ENCODE measurements around the gene ZFY.
"Not testable (repeated sequence)": the region's sequence is repeated elsewhere in the genome, so short reads cannot be mapped to it uniquely, and the experiment has no call there.

Gene ZFY

GRCh38 chrY:2972708-2973107, 37.5 kb downstream of the ZFY start:
- no peak overlapping the region for H3K27ac ChIP-seq (ENCODE audit: low read depth, low read length)
- H2AFZ ChIP-seq (ENCODE audit: low read length, unreplicated experiment), result no peak overlapping the region
- 0 out of 2 replicates have a peak, but pooled peaks cover 3% of the 10 kb centered on the region for H3K36me3 ChIP-seq (ENCODE audit: insufficient read depth, low read length)
- no peak overlapping the region for H3K4me3 ChIP-seq (ENCODE audit: low read depth, low read length)
- H3K79me2 ChIP-seq (ENCODE audit: control insufficient read depth, insufficient read depth, low read length, unreplicated experiment), result peaks cover 18% of the 10 kb centered on the region
- H3K27me3 ChIP-seq (ENCODE audit: insufficient read depth, low read length), result no peaks in the 10 kb centered on the region
- no peaks in the 10 kb centered on the region for H3K4me1 ChIP-seq (ENCODE audit: control insufficient read depth, insufficient read depth, low read length, unreplicated experiment)

- peaks cover 18% of the 10 kb centered on the region for H3K79me2 ChIP-seq (ENCODE audit: control insufficient read depth, insufficient read depth, low read length, unreplicated experiment)
Observed at GRCh38 chrY:2973110-2973751, 38.0 kb downstream of the ZFY start.

GRCh38 chrY:2979283-2979682, 44.1 kb downstream of the ZFY start:
- 0 out of 2 replicates have a peak, but pooled peaks cover 3% of the 10 kb centered on the region for H3K36me3 ChIP-seq (ENCODE audit: insufficient read depth, low read length)

More at GRCh38 chrY:2973110-2973751, 38.0 kb downstream of the ZFY start:
- H2AFZ ChIP-seq (ENCODE audit: low read length, unreplicated experiment), result no peak overlapping the region
- no peak overlapping the region for H3K4me3 ChIP-seq (ENCODE audit: low read depth, low read length)
- H3K27ac ChIP-seq (ENCODE audit: low read depth, low read length), result no peak overlapping the region
- 0 out of 2 replicates have a peak, but pooled peaks cover 3% of the 10 kb centered on the region for H3K36me3 ChIP-seq (ENCODE audit: insufficient read depth, low read length)
- no peaks in the 10 kb centered on the region for H3K27me3 ChIP-seq (ENCODE audit: insufficient read depth, low read length)
- no peaks in the 10 kb centered on the region for H3K4me1 ChIP-seq (ENCODE audit: control insufficient read depth, insufficient read depth, low read length, unreplicated experiment)

DNA sequence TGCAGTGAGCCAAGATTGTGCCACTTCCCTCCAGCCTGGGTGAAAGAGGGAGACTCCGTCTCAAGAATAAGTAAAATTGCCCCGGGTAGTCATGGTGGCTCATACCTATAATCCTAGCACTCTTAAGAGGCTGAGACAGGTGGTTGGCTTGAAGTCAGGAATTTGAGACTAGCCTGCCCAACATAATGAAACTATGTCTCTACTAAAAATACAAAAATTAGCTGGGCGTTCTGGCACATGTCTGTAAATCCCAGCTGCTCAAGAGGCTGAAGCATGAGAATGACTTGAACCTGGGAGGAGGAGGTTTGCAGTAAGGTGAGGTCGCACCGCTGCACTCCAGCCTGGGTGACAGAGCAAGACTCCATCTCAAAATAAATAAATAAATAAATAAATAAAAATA, 49.3 kb downstream of the ZFY start:
- H3K4me1 ChIP-seq (ENCODE audit: control insufficient read depth, insufficient read depth, low read length, unreplicated experiment), result no peaks in the 10 kb centered on the region
- no peaks in the 10 kb centered on the region for H3K36me3 ChIP-seq (ENCODE audit: insufficient read depth, low read length)
- H3K4me3 ChIP-seq (ENCODE audit: low read depth, low read length), result no peak overlapping the region
- no peaks in the 10 kb centered on the region for H3K27me3 ChIP-seq (ENCODE audit: insufficient read depth, low read length)
- H3K79me2 ChIP-seq (ENCODE audit: control insufficient read depth, insufficient read depth, low read length, unreplicated experiment), result no peaks in the 10 kb centered on the region
- H3K27ac ChIP-seq (ENCODE audit: low read depth, low read length), result no peak overlapping the region
- H2AFZ ChIP-seq (ENCODE audit: low read length, unreplicated experiment), result no peak overlapping the region

More at GRCh38 chrY:2979283-2979682, 44.1 kb downstream of the ZFY start:
- Histone ChIP-seq H3K27ac (ENCODE audit: low read depth, low read length) (no peak overlapping the region), H3K4me1 (ENCODE audit: control insufficient read depth, insufficient read depth, low read length, unreplicated experiment) (no peaks in the 10 kb centered on the region), H3K4me3 (ENCODE audit: low read depth, low read length) (no peak overlapping the region), H3K27me3 (ENCODE audit: insufficient read depth, low read length) (no peaks in the 10 kb centered on the region), H3K79me2 (ENCODE audit: control insufficient read depth, insufficient read depth, low read length, unreplicated experiment) (no peaks in the 10 kb centered on the region), H2AFZ (ENCODE audit: low read length, unreplicated experiment) (no peak overlapping the region)

GRCh38 chrY:2987178-2987577, 52.0 kb downstream of the ZFY start:
- not testable (repeated sequence) for H3K27ac ChIP-seq (ENCODE audit: low read depth, low read length); H3K4me3 ChIP-seq (ENCODE audit: low read depth, low read length); H3K4me1 ChIP-seq (ENCODE audit: control insufficient read depth, insufficient read depth, low read length, unreplicated experiment); H2AFZ ChIP-seq (ENCODE audit: low read length, unreplicated experiment); H3K27me3 ChIP-seq (ENCODE audit: insufficient read depth, low read length); H3K79me2 ChIP-seq (ENCODE audit: control insufficient read depth, insufficient read depth, low read length, unreplicated experiment); H3K36me3 ChIP-seq (ENCODE audit: insufficient read depth, low read length)

GRCh38 chrY:2997369-2997768, 62.2 kb downstream of the ZFY start:
- not testable (repeated sequence) for H3K27ac ChIP-seq (ENCODE audit: low read depth, low read length); H3K27me3 ChIP-seq (ENCODE audit: insufficient read depth, low read length); H2AFZ ChIP-seq (ENCODE audit: low read length, unreplicated experiment); H3K36me3 ChIP-seq (ENCODE audit: insufficient read depth, low read length); H3K4me3 ChIP-seq (ENCODE audit: low read depth, low read length); H3K79me2 ChIP-seq (ENCODE audit: control insufficient read depth, insufficient read depth, low read length, unreplicated experiment)
- H3K4me1 ChIP-seq (ENCODE audit: control insufficient read depth, insufficient read depth, low read length, unreplicated experiment), result peaks cover 12% of the 10 kb centered on the region

DNA sequence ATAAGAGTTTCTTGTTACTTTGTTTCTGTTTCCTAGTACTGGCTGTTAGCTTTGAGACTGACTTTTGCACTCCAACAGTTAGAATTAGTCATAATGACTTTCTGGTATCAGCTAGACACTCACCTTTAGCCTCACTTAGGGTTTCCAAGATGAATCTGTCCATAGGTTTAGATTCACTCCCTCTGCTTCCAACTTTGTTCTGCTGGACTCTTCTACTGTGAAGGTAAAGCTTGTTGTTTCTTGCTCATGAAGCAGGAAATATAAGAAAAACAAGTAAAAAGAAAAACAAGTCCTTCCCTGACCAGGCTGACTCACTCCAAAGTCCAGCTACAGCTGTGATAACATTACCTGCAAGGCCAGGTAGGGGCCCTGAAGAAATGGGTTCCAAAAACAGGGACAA, 67.0 kb downstream of the ZFY start:
- Histone ChIP-seq H3K79me2 (ENCODE audit: control insufficient read depth, insufficient read depth, low read length, unreplicated experiment) (no peaks in the 10 kb centered on the region), H3K4me1 (ENCODE audit: control insufficient read depth, insufficient read depth, low read length, unreplicated experiment) (peaks cover 20% of the 10 kb centered on the region), H3K27me3 (ENCODE audit: insufficient read depth, low read length) (no peaks in the 10 kb centered on the region), H3K27ac (ENCODE audit: low read depth, low read length) (peak overlapping the region; percentile 48; the same call in 1 of the 2 replicates), H3K36me3 (ENCODE audit: insufficient read depth, low read length) (no peaks in the 10 kb centered on the region), H2AFZ (ENCODE audit: low read length, unreplicated experiment) (no peak overlapping the region), H3K4me3 (ENCODE audit: low read depth, low read length) (peak overlapping the region; percentile 91)

DNA sequence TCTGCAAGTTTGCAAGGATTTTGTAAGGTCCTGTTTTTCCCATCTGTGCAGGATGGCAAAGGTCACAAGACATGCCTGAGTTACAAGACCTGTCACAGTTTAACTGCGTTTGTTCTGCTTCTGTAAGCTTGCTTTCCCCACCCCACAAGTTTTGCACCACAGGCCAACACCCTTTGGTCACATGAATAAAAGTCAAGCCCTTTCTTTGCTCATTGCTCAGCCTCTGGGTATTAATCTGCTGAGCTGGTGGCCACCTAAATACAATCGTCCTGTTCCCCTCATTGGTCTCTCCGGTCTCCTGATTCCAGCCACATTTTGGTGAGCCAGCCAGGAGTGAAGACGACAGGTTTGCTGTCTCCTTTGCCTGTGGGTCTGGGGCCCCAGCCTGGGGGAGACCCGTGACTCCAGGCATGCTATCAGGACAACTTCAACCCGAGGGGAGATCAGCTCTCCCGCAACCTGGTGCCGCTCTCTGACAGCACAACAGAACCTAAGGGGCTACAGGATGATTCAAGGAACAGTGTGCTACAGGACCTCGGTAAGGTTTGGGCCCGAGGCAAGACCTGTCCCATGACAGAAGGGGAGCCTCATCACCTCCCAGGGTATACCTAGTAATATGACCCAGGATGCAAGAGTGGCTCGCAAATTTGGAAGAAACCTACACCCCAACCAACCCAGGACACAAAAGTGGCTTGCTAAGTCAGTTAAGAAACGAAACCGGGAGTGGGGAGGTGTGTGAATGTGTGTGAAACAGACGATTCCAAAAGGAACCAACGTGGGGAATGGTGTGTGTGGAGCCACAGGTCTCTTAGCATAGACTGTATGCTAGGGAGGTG, 67.7 kb downstream of the ZFY start:
- peak overlapping the region; percentile 53 for H3K27ac ChIP-seq (ENCODE audit: low read depth, low read length)
- no peaks in the 10 kb centered on the region for H3K27me3 ChIP-seq (ENCODE audit: insufficient read depth, low read length)
- H3K4me1 ChIP-seq (ENCODE audit: control insufficient read depth, insufficient read depth, low read length, unreplicated experiment), result peaks cover 20% of the 10 kb centered on the region
- H3K36me3 ChIP-seq (ENCODE audit: insufficient read depth, low read length), result no peaks in the 10 kb centered on the region
- H3K79me2 ChIP-seq (ENCODE audit: control insufficient read depth, insufficient read depth, low read length, unreplicated experiment), result no peaks in the 10 kb centered on the region
- H3K4me3 ChIP-seq (ENCODE audit: low read depth, low read length), result peak overlapping the region; percentile 91
- peak overlapping the region; percentile 100 for H2AFZ ChIP-seq (ENCODE audit: low read length, unreplicated experiment)

DNA sequence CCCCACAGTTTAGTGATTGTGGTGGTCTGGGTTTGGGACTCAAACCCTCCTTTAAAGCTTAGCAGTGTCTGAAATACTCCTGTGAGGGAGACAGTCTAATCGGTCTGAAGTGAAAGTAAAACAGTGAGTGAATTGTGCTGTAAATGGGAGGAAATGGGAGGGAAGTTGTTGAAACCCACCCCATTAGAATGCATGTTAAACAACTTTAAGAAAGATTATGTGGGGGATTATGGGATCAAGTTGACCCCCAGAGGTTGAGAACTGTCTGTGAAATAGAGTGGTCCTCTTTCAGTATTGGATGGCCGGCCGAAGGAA, 68.3 kb downstream of the ZFY start:
- Histone ChIP-seq H3K79me2 (ENCODE audit: control insufficient read depth, insufficient read depth, low read length, unreplicated experiment) (no peaks in the 10 kb centered on the region), H2AFZ (ENCODE audit: low read length, unreplicated experiment) (peak overlapping the region; percentile 100), H3K4me1 (ENCODE audit: control insufficient read depth, insufficient read depth, low read length, unreplicated experiment) (peaks cover 20% of the 10 kb centered on the region), H3K27ac (ENCODE audit: low read depth, low read length) (peak overlapping the region; percentile 53), H3K27me3 (ENCODE audit: insufficient read depth, low read length) (no peaks in the 10 kb centered on the region), H3K36me3 (ENCODE audit: insufficient read depth, low read length) (no peaks in the 10 kb centered on the region), H3K4me3 (ENCODE audit: low read depth, low read length) (peak overlapping the region; percentile 91)

DNA sequence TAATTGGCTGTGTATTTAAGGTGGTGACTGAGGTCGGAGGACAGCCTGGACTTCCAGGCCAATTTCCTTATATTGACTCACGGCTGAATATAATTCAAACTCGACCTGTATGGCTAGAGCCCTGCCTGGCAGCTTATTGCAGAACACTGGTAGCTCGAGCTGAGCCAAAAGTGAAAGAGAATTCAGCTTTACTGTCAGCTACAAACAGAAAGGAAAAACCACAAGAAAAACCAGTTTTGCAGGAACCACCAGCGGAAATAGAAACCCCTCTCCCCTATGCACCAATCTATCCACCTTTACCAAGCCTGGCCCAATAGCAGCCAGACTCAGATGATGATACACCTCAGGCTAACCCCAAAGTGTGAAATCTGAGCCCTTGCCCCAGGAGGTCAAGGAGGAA, 68.7 kb downstream of the ZFY start:
- Histone ChIP-seq H3K79me2 (ENCODE audit: control insufficient read depth, insufficient read depth, low read length, unreplicated experiment) (no peaks in the 10 kb centered on the region), H3K27me3 (ENCODE audit: insufficient read depth, low read length) (no peaks in the 10 kb centered on the region), H3K4me3 (ENCODE audit: low read depth, low read length) (peak overlapping the region; percentile 91), H3K4me1 (ENCODE audit: control insufficient read depth, insufficient read depth, low read length, unreplicated experiment) (peaks cover 20% of the 10 kb centered on the region), H3K36me3 (ENCODE audit: insufficient read depth, low read length) (no peaks in the 10 kb centered on the region), H2AFZ (ENCODE audit: low read length, unreplicated experiment) (peak overlapping the region; percentile 100), H3K27ac (ENCODE audit: low read depth, low read length) (peak overlapping the region; percentile 53; the same call in 1 of the 2 replicates)

GRCh38 chrY:3006031-3006430, 70.8 kb downstream of the ZFY start:
- H3K27me3 ChIP-seq (ENCODE audit: insufficient read depth, low read length); H3K27ac ChIP-seq (ENCODE audit: low read depth, low read length); H2AFZ ChIP-seq (ENCODE audit: low read length, unreplicated experiment); H3K36me3 ChIP-seq (ENCODE audit: insufficient read depth, low read length); H3K79me2 ChIP-seq (ENCODE audit: control insufficient read depth, insufficient read depth, low read length, unreplicated experiment); H3K4me3 ChIP-seq (ENCODE audit: low read depth, low read length): not testable (repeated sequence)
- peaks cover 20% of the 10 kb centered on the region for H3K4me1 ChIP-seq (ENCODE audit: control insufficient read depth, insufficient read depth, low read length, unreplicated experiment)

Measured in ACC112 (cell line).